H4 (cell line): ENCODE results near the gene KRT1. TPM values are rescaled to one million over a fixed set of nuclear protein-coding genes. Genes with fewer than 3 reads are reported as not detected.

Source experiments
- DNase-seq: peaks from one replicate; pipeline ENCODE4 v3.0.0-alpha.2; 2015; ENCODE audit warnings: low spot score
- total RNA-seq: library from RNA; depleted of rRNA; stranded (reverse); fragments of >200 nt; shearing (Covaris generic); gene quantifications from 2 replicates; pipeline ENCODE4 v1.2.3, GENCODE V29; 2014

The KRT1 gene
- total RNA-seq, 1 experiment from 2014 or later = not detected

GRCh38 chr12:52698651-52699340 is 18.6 kb upstream of the KRT1 start:
- DNase-seq = no peak

- DNase-seq = no peak
Measured at GRCh38 chr12:52697058-52697582, 16.9 kb upstream of the KRT1 start.

DNA sequence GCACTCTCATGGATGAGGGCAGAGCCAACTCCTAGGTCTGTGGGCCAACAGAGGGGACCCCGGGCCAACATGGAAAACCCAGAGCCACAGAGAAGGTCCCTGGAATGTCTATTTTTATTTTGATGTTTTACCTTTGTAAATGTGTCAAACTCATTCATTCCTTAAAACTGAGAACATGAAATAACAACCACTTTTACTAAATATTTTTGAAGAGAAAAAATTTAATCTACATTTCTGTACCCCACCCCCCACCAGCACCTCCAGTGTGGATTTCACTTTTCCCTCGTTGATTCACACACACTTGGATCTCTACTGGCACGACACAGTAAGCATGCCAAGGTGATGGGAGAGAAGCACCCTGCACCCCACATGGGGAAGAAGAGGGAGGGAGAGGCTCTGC is 16.4 kb upstream of the KRT1 start:
- no peak for DNase-seq

- DNase-seq = no peak
Measured at GRCh38 chr12:52695039-52695438, 14.8 kb upstream of the KRT1 start.

- DNase-seq = no peak
Measured at GRCh38 chr12:52694151-52694550, 13.9 kb upstream of the KRT1 start.

- no peak for DNase-seq
Measured at GRCh38 chr12:52693261-52693660, 13.1 kb upstream of the KRT1 start.

- no peak for DNase-seq
Measured at GRCh38 chr12:52692254-52692653, 12.0 kb upstream of the KRT1 start.

GRCh38 chr12:52691841-52692150 is 11.6 kb upstream of the KRT1 start:
- no peak for DNase-seq

GRCh38 chr12:52691076-52691840 is 11.1 kb upstream of the KRT1 start:
- no peak for DNase-seq

DNA sequence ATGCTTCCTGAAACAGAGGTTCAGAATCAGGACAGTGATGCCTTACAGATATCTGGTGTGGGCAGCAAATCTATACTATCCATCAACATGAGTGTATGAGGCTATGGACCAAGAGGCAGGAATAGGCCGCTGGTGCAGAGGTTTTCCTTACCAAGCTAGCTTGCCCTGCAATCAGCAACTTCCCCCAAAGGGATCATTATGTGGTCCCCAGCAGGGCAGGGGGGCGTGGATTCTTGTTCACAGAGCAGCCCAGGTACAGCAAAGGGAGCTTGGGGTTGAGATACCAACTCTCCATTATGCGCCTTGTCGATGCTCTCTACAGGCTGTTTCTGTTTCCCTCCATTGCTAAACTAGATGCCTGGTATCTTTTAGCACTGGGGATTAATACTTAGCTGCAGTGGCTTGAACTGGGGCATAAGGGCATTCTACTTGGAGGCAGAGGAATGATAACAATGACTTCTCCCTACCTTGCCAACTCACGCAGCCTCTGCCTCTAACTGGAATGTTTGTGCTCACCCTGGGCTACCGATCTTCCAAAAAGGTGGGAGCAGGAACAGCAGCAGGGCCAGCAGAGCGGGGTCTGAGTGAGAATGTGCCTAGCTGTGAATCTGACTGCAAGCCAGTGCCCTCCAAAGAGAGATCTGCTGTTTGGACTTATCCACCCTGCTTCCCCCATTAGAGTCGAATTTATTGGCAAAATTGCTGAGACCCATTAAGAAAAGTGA is 10.3 kb upstream of the KRT1 start:
- no peak for DNase-seq

DNA sequence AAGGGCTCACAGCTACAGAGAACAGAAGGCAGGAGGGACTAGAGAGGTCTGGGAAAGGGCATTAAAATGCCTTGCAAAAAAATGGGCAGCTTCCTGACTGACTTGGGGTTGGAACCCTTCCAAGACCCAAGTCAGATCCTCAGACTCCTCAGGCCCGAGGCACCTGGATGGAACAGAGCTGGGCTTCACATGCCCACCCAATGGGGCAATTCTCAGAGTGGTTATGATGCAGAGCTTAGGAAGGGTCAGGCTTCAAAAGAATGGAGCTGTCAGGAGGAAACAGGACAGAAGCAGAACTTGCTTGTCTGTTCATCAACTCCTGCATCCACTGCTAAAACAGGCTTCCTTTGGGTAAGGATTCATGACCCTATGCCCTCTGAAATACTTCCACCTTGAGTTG is 9.7 kb upstream of the KRT1 start:
- DNase-seq = no peak

DNA sequence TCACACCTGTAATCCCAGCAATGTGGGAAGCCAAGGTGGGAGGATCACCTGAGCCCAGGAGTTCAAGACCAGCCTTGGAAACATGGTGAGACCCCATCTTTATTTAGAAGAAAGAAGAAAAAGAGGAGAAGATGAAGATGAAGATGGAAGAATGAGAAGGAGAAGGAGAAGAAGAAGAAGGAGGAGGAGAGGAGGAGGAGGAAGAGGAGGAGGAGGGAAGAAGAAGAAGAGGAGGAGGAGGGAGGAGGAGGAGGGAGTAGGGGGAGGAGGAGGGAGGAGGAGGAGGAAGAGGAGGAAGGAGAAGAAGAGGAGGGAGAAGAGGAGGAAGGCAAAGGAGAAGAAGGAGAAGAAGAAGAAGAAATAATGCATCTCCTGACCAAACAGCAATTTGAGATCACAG is 9.0 kb upstream of the KRT1 start:
- DNase-seq = no peak

GRCh38 chr12:52688481-52688880 is 8.3 kb upstream of the KRT1 start:
- no peak for DNase-seq

- no peak for DNase-seq
Measured at GRCh38 chr12:52687497-52688385, 7.5 kb upstream of the KRT1 start.

DNA sequence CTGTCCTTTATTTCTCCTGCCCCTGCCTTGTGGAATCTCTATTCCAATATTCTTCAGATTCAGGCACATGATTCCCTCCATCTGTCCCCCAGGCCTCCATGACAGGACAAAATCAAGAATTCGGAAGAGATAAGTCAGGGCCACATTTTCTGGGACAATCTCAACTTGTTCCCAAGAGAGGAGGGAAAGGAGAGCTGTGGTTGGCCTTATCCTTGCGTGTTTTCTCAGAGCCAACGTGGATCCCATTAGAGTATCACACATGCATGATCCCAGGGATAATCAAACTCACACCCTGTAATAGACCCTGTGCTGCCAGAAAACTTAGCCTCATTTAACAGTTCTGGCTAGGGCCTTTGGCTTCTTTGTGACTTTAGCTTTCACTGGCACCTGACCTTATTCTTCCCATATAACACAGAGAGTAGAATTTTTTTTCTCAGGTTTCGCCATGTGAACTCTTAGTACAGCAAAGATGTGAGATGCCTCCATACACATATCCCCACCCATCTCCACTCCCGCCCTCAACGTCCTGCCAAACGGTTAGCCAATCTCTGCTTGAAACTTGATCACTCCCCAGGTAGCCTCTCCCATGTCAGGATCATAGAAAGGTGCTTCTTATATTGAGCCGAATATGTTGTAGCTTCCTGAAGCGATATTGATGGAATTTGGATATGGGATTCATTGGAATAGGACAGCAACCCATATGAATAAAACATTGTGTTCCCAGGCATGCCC is 6.7 kb upstream of the KRT1 start:
- DNase-seq = no peak

- no peak for DNase-seq
Measured at GRCh38 chr12:52686063-52686462, 5.9 kb upstream of the KRT1 start.

DNA sequence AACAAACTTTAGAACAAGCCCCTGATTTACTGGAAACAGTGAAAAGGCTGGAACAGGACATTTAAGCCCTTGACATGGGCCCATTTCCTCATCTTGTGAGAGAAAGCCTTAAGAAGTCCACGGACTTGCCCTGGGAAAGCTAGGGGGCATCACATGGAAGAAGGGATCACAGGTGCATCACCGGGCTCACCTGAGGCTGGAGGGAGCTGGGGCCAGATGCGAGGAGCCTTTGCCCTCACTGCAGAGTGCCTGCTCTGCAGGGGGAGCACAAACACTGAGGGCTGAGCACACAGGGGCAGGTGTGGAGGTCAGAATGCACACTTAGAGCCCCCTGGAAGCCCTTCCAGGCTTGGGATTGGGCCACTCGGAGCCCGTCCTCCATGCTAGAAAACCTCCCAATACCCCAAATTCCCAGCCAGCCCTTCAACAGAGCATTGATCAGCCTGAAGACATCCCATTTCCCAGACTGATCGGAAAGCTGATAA is 5.2 kb upstream of the KRT1 start:
- DNase-seq = no peak

DNA sequence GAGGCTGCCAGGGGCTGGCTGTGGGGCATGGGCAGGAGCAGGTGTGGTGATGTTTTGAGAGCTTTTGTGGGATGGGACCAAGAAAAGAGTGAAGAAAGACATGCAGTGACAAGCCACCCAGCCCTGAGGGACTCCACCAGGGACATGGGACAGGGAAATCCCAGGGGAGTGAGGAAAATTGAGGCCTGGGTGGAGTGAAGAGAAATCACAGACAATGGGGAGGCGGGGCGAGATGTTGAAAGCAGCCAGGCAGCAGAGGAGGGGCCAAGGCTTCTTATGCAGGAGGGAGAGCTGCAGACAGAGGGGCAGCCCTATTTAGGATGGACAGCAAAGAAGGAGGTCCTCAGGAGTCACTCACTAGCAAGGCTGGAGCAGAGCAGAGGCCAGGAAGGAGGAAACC is 4.2 kb upstream of the KRT1 start:
- no peak for DNase-seq

GRCh38 chr12:52683575-52684300 is 3.5 kb upstream of the KRT1 start:
- DNase-seq = no peak

DNA sequence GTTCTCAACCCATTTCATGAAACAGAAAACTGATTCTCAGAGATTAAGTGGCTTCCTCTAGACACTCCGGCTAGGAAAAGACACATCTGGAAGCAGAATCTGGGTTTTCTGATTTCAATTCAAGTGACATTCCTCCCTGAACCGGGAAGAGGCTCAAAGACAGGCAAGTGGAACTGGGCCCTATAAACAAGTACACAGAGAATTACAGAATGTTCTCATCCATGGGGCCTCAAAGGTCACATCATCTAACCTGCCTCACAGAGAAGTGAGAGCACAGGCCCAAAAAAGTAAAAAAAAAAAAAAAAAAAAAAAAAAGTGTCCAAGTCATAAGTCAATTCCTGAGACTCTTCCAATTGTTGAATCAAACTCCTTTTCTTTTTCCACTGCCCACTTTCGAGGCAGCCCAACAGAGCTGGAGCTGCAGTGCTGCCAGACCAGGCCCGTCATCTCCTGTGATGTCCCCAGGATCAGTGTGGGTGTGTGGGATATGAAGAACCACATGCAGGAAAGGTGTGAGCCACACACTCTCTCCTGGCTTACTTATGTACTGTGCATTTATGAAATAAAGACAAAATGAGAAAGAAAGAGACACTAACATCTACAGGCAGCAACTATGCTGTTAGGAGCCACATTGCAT is 2.8 kb upstream of the KRT1 start:
- no peak for DNase-seq
